ENCODE results near the gene MGST3.

MGST3 gene

GRCh38 chr1:165616987-165617546 lies 14.0 kb upstream of the MGST3 start:
- Histone ChIP-seq H3K27ac (ENCODE audit: low read length, poor library complexity, severe bottlenecking) (no peak overlapping the region), H4K91ac (ENCODE audit: low read length) (no peak overlapping the region), H4K8ac (ENCODE audit: low read length) (no peak overlapping the region), H3K4me1 (ENCODE audit: control insufficient read depth, insufficient read depth, low read depth, low read length) (no peaks in the 10 kb centered on the region), H2BK5ac (ENCODE audit: low read depth, low read length, poor library complexity, severe bottlenecking) (no peak overlapping the region), H3K36me3 (ENCODE audit: control insufficient read depth in 1 of 2, insufficient read depth in 2 of 2, low read depth in 1 of 2, low read length in 2 of 2) (no peaks in the 10 kb centered on the region), H2AK5ac (ENCODE audit: low read length, severe bottlenecking) (no peak overlapping the region), H2BK12ac (ENCODE audit: low read length in 2 of 2) (no peak overlapping the region), H2AFZ (ENCODE audit: low read depth, low read length) (no peak overlapping the region), H3K79me1 (replicated peaks; ENCODE audit: low read length, poor library complexity, severe bottlenecking) (no peaks in the 10 kb centered on the region), H3K9ac (ENCODE audit: low read length) (no peak overlapping the region), H3K4me2 (ENCODE audit: low read length, poor library complexity, severe bottlenecking) (no peak overlapping the region), H3K4me3 (ENCODE audit: insufficient read depth in 1 of 2, low read depth in 1 of 2, low read length in 2 of 2) (no peak overlapping the region), H3K9me3 (ENCODE audit: control insufficient read depth, low read length) (no peaks in the 10 kb centered on the region), H2BK120ac (ENCODE audit: low read depth, low read length) (no peak overlapping the region), H3K18ac (ENCODE audit: low read depth in 1 of 2, low read length in 2 of 2) (no peak overlapping the region), H3K4ac (ENCODE audit: low read depth in 1 of 2, low read length in 2 of 2) (no peak overlapping the region), H3K14ac (ENCODE audit: low read length in 2 of 2) (no peak overlapping the region), H3K27me3 (ENCODE audit: control insufficient read depth in 1 of 2, insufficient read depth in 1 of 2, low read length in 2 of 2) (peaks cover 18 to 28% of the 10 kb centered on the region in 2 experiments), H2BK15ac (ENCODE audit: low read depth, poor library complexity, severe bottlenecking) (no peak overlapping the region), H3K23ac (ENCODE audit: low read length in 2 of 2) (no peak overlapping the region)
- no peak for DNase-seq
- WGBS: 90% methylated on average over 8 of the region's 8 CpGs

GRCh38 chr1:165619647-165620151 lies 11.3 kb upstream of the MGST3 start:
- Histone ChIP-seq H3K18ac (ENCODE audit: low read depth in 1 of 2, low read length in 2 of 2) (no peak overlapping the region), H2BK12ac (ENCODE audit: low read length in 2 of 2) (no peak overlapping the region), H3K4me3 (ENCODE audit: insufficient read depth in 1 of 2, low read depth in 1 of 2, low read length in 2 of 2) (no peak overlapping the region), H3K4me2 (ENCODE audit: low read length, poor library complexity, severe bottlenecking) (no peak overlapping the region), H3K4ac (ENCODE audit: low read depth in 1 of 2, low read length in 2 of 2) (no peak overlapping the region), H4K91ac (ENCODE audit: low read length) (no peak overlapping the region), H3K27ac (ENCODE audit: low read length, poor library complexity, severe bottlenecking) (no peak overlapping the region), H4K8ac (ENCODE audit: low read length) (no peak overlapping the region), H3K23ac (ENCODE audit: low read length in 2 of 2) (no peak overlapping the region), H3K4me1 (ENCODE audit: control insufficient read depth, insufficient read depth, low read depth, low read length) (no peaks in the 10 kb centered on the region), H2AFZ (ENCODE audit: low read depth, low read length) (no peak overlapping the region), H2BK120ac (ENCODE audit: low read depth, low read length) (no peak overlapping the region), H3K9me3 (ENCODE audit: control insufficient read depth, low read length) (no peaks in the 10 kb centered on the region), H3K79me1 (replicated peaks; ENCODE audit: low read length, poor library complexity, severe bottlenecking) (no peaks in the 10 kb centered on the region), H2BK5ac (ENCODE audit: low read depth, low read length, poor library complexity, severe bottlenecking) (no peak overlapping the region), H2BK15ac (ENCODE audit: low read depth, poor library complexity, severe bottlenecking) (no peak overlapping the region), H3K14ac (ENCODE audit: low read length in 2 of 2) (no peak overlapping the region), H3K36me3 (ENCODE audit: control insufficient read depth in 1 of 2, insufficient read depth in 2 of 2, low read depth in 1 of 2, low read length in 2 of 2) (no peaks in the 10 kb centered on the region), H3K9ac (ENCODE audit: low read length) (no peak overlapping the region), H2AK5ac (ENCODE audit: low read length, severe bottlenecking) (no peak overlapping the region), H3K27me3 (ENCODE audit: control insufficient read depth in 1 of 2, insufficient read depth in 1 of 2, low read length in 2 of 2) (peaks cover 18 to 28% of the 10 kb centered on the region in 2 experiments)
- DNase-seq: no peak
- 67% methylated on average over 1 of the region's 1 CpG for WGBS

- no peak overlapping the region for H3K18ac ChIP-seq (ENCODE audit: low read depth in 1 of 2, low read length in 2 of 2)
- no peak overlapping the region for H2AFZ ChIP-seq (ENCODE audit: low read depth, low read length)
- H2BK12ac ChIP-seq (ENCODE audit: low read length in 2 of 2): no peak overlapping the region
- no peak overlapping the region for H3K27ac ChIP-seq (ENCODE audit: low read length, poor library complexity, severe bottlenecking)
- H4K8ac ChIP-seq (ENCODE audit: low read length): no peak overlapping the region
- H3K4ac ChIP-seq (ENCODE audit: low read depth in 1 of 2, low read length in 2 of 2): no peak overlapping the region
- no peaks in the 10 kb centered on the region for H3K36me3 ChIP-seq (ENCODE audit: control insufficient read depth in 1 of 2, insufficient read depth in 2 of 2, low read depth in 1 of 2, low read length in 2 of 2)
- H4K91ac ChIP-seq (ENCODE audit: low read length): no peak overlapping the region
- no peaks in the 10 kb centered on the region for H3K79me1 ChIP-seq (replicated peaks; ENCODE audit: low read length, poor library complexity, severe bottlenecking)
- no peak overlapping the region for H2BK5ac ChIP-seq (ENCODE audit: low read depth, low read length, poor library complexity, severe bottlenecking)
- no peaks in the 10 kb centered on the region for H3K9me3 ChIP-seq (ENCODE audit: control insufficient read depth, low read length)
- no peak overlapping the region for H2BK15ac ChIP-seq (ENCODE audit: low read depth, poor library complexity, severe bottlenecking)
- no peak overlapping the region for H2BK120ac ChIP-seq (ENCODE audit: low read depth, low read length)
- no peak overlapping the region for H3K9ac ChIP-seq (ENCODE audit: low read length)
- H3K4me1 ChIP-seq (ENCODE audit: control insufficient read depth, insufficient read depth, low read depth, low read length): no peaks in the 10 kb centered on the region
- no peak overlapping the region for H3K14ac ChIP-seq (ENCODE audit: low read length in 2 of 2)
- H3K4me3 ChIP-seq (ENCODE audit: insufficient read depth in 1 of 2, low read depth in 1 of 2, low read length in 2 of 2): no peak overlapping the region
- H3K23ac ChIP-seq (ENCODE audit: low read length in 2 of 2): no peak overlapping the region
- peaks cover 0 to 10% of the 10 kb centered on the region in 2 experiments for H3K27me3 ChIP-seq (ENCODE audit: control insufficient read depth in 1 of 2, insufficient read depth in 1 of 2, low read length in 2 of 2)
- H2AK5ac ChIP-seq (ENCODE audit: low read length, severe bottlenecking): no peak overlapping the region
- no peak overlapping the region for H3K4me2 ChIP-seq (ENCODE audit: low read length, poor library complexity, severe bottlenecking)
- DNase-seq: no peak
These were observed 7.4 kb upstream of the MGST3 start for GRCh38 chr1:165623624-165624023.

GRCh38 chr1:165624441-165624840 lies 6.6 kb upstream of the MGST3 start:
- H2AFZ ChIP-seq (ENCODE audit: low read depth, low read length): no peak overlapping the region
- H3K18ac ChIP-seq (ENCODE audit: low read depth in 1 of 2, low read length in 2 of 2): no peak overlapping the region
- H4K91ac ChIP-seq (ENCODE audit: low read length): no peak overlapping the region
- H3K4me1 ChIP-seq (ENCODE audit: control insufficient read depth, insufficient read depth, low read depth, low read length): no peaks in the 10 kb centered on the region
- no peak overlapping the region for H4K8ac ChIP-seq (ENCODE audit: low read length)
- H3K27ac ChIP-seq (ENCODE audit: low read length, poor library complexity, severe bottlenecking): no peak overlapping the region
- H2BK120ac ChIP-seq (ENCODE audit: low read depth, low read length): no peak overlapping the region
- no peaks in the 10 kb centered on the region for H3K9me3 ChIP-seq (ENCODE audit: control insufficient read depth, low read length)
- DNase-seq: no peak
- H3K4me2 ChIP-seq (ENCODE audit: low read length, poor library complexity, severe bottlenecking): no peak overlapping the region
- H2BK12ac ChIP-seq (ENCODE audit: low read length in 2 of 2): no peak overlapping the region
- H3K27me3 ChIP-seq (ENCODE audit: control insufficient read depth in 1 of 2, insufficient read depth in 1 of 2, low read length in 2 of 2): peaks cover 0 to 10% of the 10 kb centered on the region in 2 experiments
- no peak overlapping the region for H3K4me3 ChIP-seq (ENCODE audit: insufficient read depth in 1 of 2, low read depth in 1 of 2, low read length in 2 of 2)
- H2BK15ac ChIP-seq (ENCODE audit: low read depth, poor library complexity, severe bottlenecking): no peak overlapping the region
- no peak overlapping the region for H3K14ac ChIP-seq (ENCODE audit: low read length in 2 of 2)
- H3K9ac ChIP-seq (ENCODE audit: low read length): no peak overlapping the region
- no peaks in the 10 kb centered on the region for H3K79me1 ChIP-seq (replicated peaks; ENCODE audit: low read length, poor library complexity, severe bottlenecking)
- no peak overlapping the region for H3K23ac ChIP-seq (ENCODE audit: low read length in 2 of 2)
- WGBS: 75% methylated on average over 4 of the region's 4 CpGs
- no peak overlapping the region for H2AK5ac ChIP-seq (ENCODE audit: low read length, severe bottlenecking)
- H3K36me3 ChIP-seq (ENCODE audit: control insufficient read depth in 1 of 2, insufficient read depth in 2 of 2, low read depth in 1 of 2, low read length in 2 of 2): no peaks in the 10 kb centered on the region
- H3K4ac ChIP-seq (ENCODE audit: low read depth in 1 of 2, low read length in 2 of 2): no peak overlapping the region
- H2BK5ac ChIP-seq (ENCODE audit: low read depth, low read length, poor library complexity, severe bottlenecking): no peak overlapping the region
